GM19463 (cell line): ENCODE measurements around the gene UBAP1L.
"Not testable (repeated sequence)": the region's sequence is repeated elsewhere in the genome, so short reads cannot be mapped to it uniquely, and the experiment has no call there.

Experiments
- ATAC-seq: cut with Tn5 transposase; IDR thresholded peaks from one replicate; pipeline ENCODE4 v1.9.1; 2021; ENCODE audit warnings: mild to moderate bottlenecking, moderate library complexity; ENCODE audit not compliant: unreplicated experiment

The UBAP1L gene

GRCh38 chr15:65115086-65115485 lies at the start of gene UBAP1L:
TSS of gene UBAP1L (minus strand) at chr15:65115200. CDS start at chr15:65106215, 8,985 bp downstream.
- ATAC-seq = no peak

DNA sequence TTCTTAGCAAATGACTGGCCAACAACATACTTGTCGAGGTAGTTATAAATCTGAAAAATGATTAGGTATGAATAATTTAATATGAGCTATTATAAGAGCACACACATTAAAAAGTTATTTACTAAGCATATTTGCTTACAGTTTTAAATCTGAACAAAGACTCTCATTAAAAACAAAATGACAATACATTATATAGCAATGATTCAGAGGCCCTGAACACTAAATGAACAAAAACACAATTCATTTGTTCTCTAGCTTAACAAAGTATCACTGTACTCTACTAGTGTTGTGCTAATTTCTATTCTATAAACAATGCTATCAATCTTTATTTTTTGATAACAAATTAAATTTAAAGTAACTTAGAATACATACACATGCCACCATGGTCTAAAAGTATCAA lies 49.1 kb upstream of the UBAP1L start:
- no peak for ATAC-seq

- no peak for ATAC-seq
These were observed 48.0 kb upstream of the UBAP1L start for GRCh38 chr15:65163041-65163440.

GRCh38 chr15:65156692-65157091 lies 41.7 kb upstream of the UBAP1L start:
- ATAC-seq = no peak

DNA sequence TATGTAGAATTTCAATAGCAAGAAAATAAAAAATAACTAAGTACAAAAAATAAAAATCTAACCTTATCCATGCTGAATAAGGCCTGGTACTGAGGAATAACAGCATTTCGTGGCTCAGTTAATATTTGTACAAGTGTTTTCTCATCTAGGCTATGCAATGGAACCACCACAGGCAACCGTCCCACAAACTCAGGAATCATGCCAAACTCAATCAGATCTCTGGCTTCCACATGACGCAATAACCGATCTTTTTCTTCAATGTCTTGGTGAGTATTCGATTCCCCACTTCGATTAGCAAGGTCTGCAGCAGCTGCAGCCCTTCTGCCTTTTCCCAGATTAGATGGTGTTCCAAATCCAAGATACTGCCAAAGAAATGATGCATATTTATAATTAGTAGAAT lies 39.7 kb upstream of the UBAP1L start:
- ATAC-seq = no peak

- ATAC-seq = no peak
These were observed 32.9 kb upstream of the UBAP1L start for GRCh38 chr15:65147902-65148301.

GRCh38 chr15:65146438-65146837 lies 31.4 kb upstream of the UBAP1L start:
- no peak for ATAC-seq

DNA sequence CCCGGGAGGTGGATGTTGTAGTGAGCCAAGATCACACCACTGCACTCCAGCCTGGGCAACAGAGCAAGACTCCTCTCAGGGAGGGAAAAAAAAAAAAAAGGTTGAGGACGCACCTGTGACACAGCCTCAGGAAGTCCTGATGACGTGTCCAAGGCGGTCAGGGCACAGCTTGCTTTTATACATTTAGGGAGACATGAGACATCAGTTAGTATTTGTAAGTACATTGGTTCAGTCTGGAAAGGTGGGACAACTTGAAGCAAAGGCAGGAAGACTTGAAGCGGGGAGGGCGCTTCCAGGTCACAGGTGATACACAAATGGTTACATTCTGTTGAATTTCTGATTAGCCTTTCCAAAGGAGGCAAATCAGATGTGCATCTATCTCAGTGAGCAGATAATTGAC lies 23.6 kb upstream of the UBAP1L start:
- not testable (repeated sequence) for ATAC-seq

GRCh38 chr15:65137893-65138292 lies 22.9 kb upstream of the UBAP1L start:
- ATAC-seq = not testable (repeated sequence)

DNA sequence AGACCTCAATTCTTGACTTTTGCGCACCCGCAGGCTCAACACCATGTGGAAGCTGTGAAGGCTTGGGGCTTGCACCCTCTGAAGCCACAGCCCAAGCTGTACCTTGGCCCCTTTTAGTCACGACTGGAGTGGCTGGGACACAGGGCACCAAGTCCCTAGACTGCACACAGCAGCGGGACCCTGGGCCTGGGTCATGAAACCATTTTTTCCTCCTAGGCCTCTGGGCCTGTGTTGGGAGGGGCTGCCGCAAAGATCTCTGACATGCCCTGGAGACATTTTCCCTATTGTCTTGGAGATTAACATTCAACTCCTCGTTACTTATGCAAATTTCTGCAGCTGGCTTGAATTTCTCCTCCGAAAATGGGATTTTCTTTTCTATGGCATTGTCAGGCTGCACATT lies 22.1 kb upstream of the UBAP1L start:
- not testable (repeated sequence) for ATAC-seq

GRCh38 chr15:65134538-65134937 lies 19.5 kb upstream of the UBAP1L start:
- no peak for ATAC-seq

- ATAC-seq = peak; percentile 85
These were observed 18.7 kb upstream of the UBAP1L start, which contains the start of gene PDCD7 for GRCh38 chr15:65133548-65134200. TSS of gene PDCD7 (minus strand) at chr15:65133808. CDS start at chr15:65133781, 27 bp downstream.

DNA sequence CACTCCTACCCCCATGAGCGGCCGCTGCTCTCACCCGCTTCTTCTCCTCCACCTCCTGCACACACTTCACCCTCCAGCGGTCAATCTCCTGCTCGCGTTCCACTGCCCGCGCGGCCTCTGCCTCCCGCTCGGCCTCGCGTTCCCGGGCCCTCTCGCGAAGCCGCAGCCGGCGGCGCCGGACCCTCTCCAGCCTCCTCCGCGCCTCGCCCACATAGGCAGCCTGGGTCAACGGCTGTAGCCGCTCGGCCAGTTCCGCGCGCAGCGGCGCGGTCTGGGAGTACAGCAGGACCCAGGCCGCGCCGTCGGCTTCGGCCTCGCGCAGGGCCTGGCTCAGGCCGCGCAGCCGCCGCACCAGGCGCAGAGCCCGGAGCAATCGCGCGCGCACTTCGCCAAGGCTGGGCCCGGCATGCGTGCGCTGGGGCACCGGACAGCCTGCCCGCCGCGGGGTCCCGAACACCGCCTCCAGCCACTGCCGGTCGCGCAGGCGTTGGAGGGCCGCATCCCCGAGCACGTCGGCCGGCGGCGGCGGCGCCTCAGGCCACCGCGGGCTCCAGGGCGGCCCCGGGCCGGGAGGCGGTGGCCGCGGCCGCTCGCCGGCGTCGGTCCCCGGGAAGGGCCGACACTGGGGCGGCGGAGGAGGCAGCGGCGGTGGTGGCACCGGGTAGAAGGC lies 18.0 kb upstream of the UBAP1L start:
- ATAC-seq = peak; percentile 49

DNA sequence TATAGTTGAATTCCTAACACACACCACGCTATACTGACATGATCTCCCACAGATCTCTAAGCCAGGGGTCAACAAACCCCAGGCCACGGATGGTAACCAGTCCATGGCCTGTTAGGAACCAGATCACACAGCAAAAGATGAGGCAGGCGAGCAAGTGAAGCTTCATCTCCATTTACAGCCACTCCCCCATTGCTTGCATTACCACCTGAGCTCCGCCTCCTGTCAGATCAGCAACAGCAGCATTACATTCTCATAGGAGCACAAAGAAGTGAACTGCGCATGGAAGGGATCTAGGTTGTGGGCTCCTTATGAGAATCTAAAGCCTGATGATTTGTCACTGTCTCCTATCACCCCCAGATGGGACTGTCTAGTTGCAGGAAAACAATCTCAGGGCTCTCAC lies 15.9 kb upstream of the UBAP1L start:
- no peak for ATAC-seq

GRCh38 chr15:65115542-65115941 lies 542 bp upstream of the UBAP1L start:
- ATAC-seq = no peak

GRCh38 chr15:65110676-65111292 lies 4.2 kb downstream of the UBAP1L start:
- no peak for ATAC-seq

- no peak for ATAC-seq
These were observed 8.9 kb downstream of the UBAP1L start for GRCh38 chr15:65106011-65106590.

DNA sequence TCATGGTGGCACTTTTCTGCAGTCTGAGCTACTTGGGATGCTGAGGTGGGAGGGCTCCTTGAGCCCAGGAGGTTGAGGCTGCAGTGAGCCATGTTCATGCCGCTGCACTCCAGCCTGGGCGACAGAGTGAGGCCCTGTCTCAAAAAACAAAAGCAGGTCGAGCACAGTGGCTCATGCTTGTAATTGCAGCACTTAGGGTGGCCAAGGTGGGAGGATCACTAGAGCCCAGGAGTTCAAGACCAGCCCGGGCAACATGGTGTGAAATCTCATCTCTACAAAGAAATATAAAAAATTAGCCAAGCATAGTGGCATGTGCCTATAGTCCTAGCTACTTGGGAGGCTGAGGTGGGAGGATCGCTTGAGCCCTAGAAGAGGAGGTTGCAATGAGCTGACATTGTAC lies 10.0 kb downstream of the UBAP1L start:
- no peak for ATAC-seq

- no peak for ATAC-seq
These were observed 12.1 kb downstream of the UBAP1L start for GRCh38 chr15:65102912-65103311.

DNA sequence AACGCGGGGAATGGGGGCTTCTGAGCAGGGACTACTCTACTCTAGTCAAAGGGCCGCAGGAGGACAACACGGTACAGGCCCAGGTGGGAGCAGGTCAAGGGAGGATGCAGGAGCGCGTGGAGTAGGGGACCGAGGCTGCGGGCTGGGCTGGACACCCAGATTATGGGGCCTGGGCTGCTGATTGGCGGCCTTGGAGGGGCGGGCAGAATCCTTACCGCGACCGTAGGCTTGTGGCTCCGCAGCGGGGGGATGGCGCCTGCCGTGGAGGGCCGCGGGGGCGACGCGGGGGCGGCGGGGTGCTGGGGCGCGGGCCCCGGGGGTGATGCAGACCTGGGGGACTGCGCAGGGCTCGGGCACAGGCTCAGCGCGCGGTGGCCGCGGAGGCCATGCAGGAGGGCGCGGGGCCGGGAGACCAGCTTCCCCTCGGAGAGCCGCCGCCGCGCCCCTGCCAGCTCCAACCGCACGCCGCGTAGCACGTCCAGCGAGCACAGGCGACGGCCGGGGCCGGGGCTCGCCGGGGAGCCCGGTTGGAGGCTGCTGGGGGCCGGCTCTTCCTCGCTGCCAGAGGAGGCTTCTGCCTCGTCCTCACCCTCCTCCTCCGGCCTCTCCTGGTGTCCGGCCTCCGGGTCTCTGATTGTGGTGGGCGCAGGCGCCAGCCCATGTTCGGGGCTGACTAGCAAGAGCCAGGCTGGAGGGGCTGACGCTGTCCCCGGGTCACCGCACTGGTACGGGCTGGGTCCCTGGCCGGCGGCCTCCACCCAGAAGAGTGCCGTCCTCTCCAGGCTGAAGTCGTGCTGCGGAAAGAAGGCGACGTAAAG lies 12.9 kb downstream of the UBAP1L start:
- no peak for ATAC-seq

- ATAC-seq = no peak
These were observed 13.5 kb downstream of the UBAP1L start for GRCh38 chr15:65101411-65101890.
